Measurements from ENCODE around the gene SOWAHA. TPM values are rescaled to one million over a fixed set of nuclear protein-coding genes. Genes with fewer than 3 reads are reported as not detected.
A peak's percentile ranks its signal among the peaks of the same experiment; 100 is the strongest.

The SOWAHA gene
- polyA plus RNA-seq, 3 donors: not detected

GRCh38 chr5:132829742-132830435 lies 16.8 kb downstream of the SOWAHA start:
- intact Hi-C loops (cut with micrococcal nuclease): loop anchor here (2.0 to 10.0 kb wide), 3 partner anchors 51 to 325 kb away; no protein-coding TSS in a partner anchor
- H3K27ac Mint-ChIP-seq: peak overlapping the region; percentile 75 to 92 (median 81)
- peak; percentile 94 for TF ChIP-seq CTCF (IDR thresholded peaks at IDR 0.05)
- H3K36me3 Mint-ChIP-seq: peaks cover 29 to 35% of the 10 kb centered on the region in 2 donors
- Histone ChIP-seq H3K27ac (ENCODE audit: low read depth in 1 of 2, low read length in 2 of 2) (peak overlapping the region in 1 of 2 donors; percentile 71), H3K4me3 (replicated peaks in 1 of 3; ENCODE audit: low read depth in 2 of 3, low read length in 3 of 3) (peak overlapping the region; percentile 33 to 76 (median 42)), H3K4me2 (replicated peaks; ENCODE audit: extremely low read depth, low read length, poor library complexity, severe bottlenecking) (peak overlapping the region; percentile 82), H3K4me1 (ENCODE audit: control insufficient read depth in 1 of 2, insufficient read depth in 2 of 2, low read length in 2 of 2) (peaks cover 17 to 36% of the 10 kb centered on the region in 2 donors), H3K9ac (ENCODE audit: insufficient read depth, low read length, poor library complexity, severe bottlenecking) (peak overlapping the region; percentile 82), H3K27me3 (ENCODE audit: control insufficient read depth in 2 of 2, insufficient read depth in 2 of 2, low read length in 2 of 2) (peaks cover 27 to 56% of the 10 kb centered on the region in 2 donors), H3K9me3 (replicated peaks in 1 of 2; ENCODE audit: control insufficient read depth in 1 of 2, insufficient read depth in 1 of 2, low read length in 2 of 2) (peaks cover 0 to 12% of the 10 kb centered on the region in 2 donors), H4K20me1 (ENCODE audit: insufficient read depth, low read length) (peaks cover 50% of the 10 kb centered on the region), H2AFZ (ENCODE audit: insufficient read depth, low read depth, low read length, poor library complexity, severe bottlenecking) (peak overlapping the region; percentile 90), H3K79me2 (ENCODE audit: insufficient read depth, low read length) (peaks cover 11% of the 10 kb centered on the region), H3K36me3 (replicated peaks in 1 of 2; ENCODE audit: control insufficient read depth in 1 of 2, insufficient read depth in 2 of 2, low read length in 2 of 2) (peaks cover 0 to 23% of the 10 kb centered on the region in 2 donors)
- peak overlapping the region; percentile 91 to 96 for H3K4me3 Mint-ChIP-seq
- H3K27me3 Mint-ChIP-seq (ENCODE audit: low read depth in 3 of 3): peaks cover 58 to 78% (median 58%) of the 10 kb centered on the region in 3 donors
- 3% methylated on average over 75 of the region's 75 CpGs for WGBS (ENCODE audit: insufficient coverage)
- DNase-seq: peak; percentile 68 to 76 (median 71)
- peaks cover 31% of the 10 kb centered on the region for H3K4me1 Mint-ChIP-seq
- H3K9me3 Mint-ChIP-seq: peaks cover 0 to 20% (median 13%) of the 10 kb centered on the region in 7 donors

GRCh38 chr5:132830436-132831094 lies 17.5 kb downstream of the SOWAHA start, which contains the start of gene SHROOM1:
SHROOM1 (minus strand) TSS chr5:132830647; CDS start chr5:132826140, 4,507 bp downstream.
- peaks cover 43% of the 10 kb centered on the region for H4K20me1 ChIP-seq (ENCODE audit: insufficient read depth, low read length)
- H3K27me3 ChIP-seq (ENCODE audit: control insufficient read depth in 2 of 2, insufficient read depth in 2 of 2, low read length in 2 of 2): peaks cover 23 to 52% of the 10 kb centered on the region in 2 donors
- peak within 1 kb of the TSS; percentile 82 for H3K9ac ChIP-seq (ENCODE audit: insufficient read depth, low read length, poor library complexity, severe bottlenecking)
- H3K9me3 ChIP-seq (replicated peaks in 1 of 2; ENCODE audit: control insufficient read depth in 1 of 2, insufficient read depth in 1 of 2, low read length in 2 of 2): peaks cover 0 to 12% of the 10 kb centered on the region in 2 donors
- TF ChIP-seq CTCF (IDR thresholded peaks at IDR 0.05): no peak
- Mint-ChIP-seq H3K9me3 (peaks cover 0 to 16% (median 10%) of the 10 kb centered on the region in 7 donors), H3K4me3 (peak within 1 kb of the TSS; percentile 91 to 96), H3K27ac (peak within 1 kb of the TSS; percentile 75 to 92 (median 81)), H3K27me3 (ENCODE audit: low read depth in 3 of 3) (peaks cover 53 to 71% (median 54%) of the 10 kb centered on the region in 3 donors), H3K36me3 (peaks cover 26 to 32% of the 10 kb centered on the region in 2 donors), H3K4me1 (peaks cover 29% of the 10 kb centered on the region)
- H3K36me3 ChIP-seq (replicated peaks in 1 of 2; ENCODE audit: control insufficient read depth in 1 of 2, insufficient read depth in 2 of 2, low read length in 2 of 2): peaks cover 0 to 19% of the 10 kb centered on the region in 2 donors
- H3K4me1 ChIP-seq (ENCODE audit: control insufficient read depth in 1 of 2, insufficient read depth in 2 of 2, low read length in 2 of 2): peaks cover 17 to 34% of the 10 kb centered on the region in 2 donors
- peak within 1 kb of the TSS in 1 of 2 donors; percentile 71 for H3K27ac ChIP-seq (ENCODE audit: low read depth in 1 of 2, low read length in 2 of 2)
- peaks cover 11% of the 10 kb centered on the region for H3K79me2 ChIP-seq (ENCODE audit: insufficient read depth, low read length)
- intact Hi-C loops (cut with micrococcal nuclease): loop anchor here (2.0 to 5.0 kb wide), 2 partner anchors 50 to 52 kb away; no protein-coding TSS in a partner anchor
- peak within 1 kb of the TSS; percentile 90 for H2AFZ ChIP-seq (ENCODE audit: insufficient read depth, low read depth, low read length, poor library complexity, severe bottlenecking)
- DNase-seq: peak; percentile 19 to 31 (median 25)
- peak within 1 kb of the TSS; percentile 33 to 76 (median 42) for H3K4me3 ChIP-seq (replicated peaks in 1 of 3; ENCODE audit: low read depth in 2 of 3, low read length in 3 of 3)
- peak within 1 kb of the TSS; percentile 82 for H3K4me2 ChIP-seq (replicated peaks; ENCODE audit: extremely low read depth, low read length, poor library complexity, severe bottlenecking)
- WGBS (ENCODE audit: insufficient coverage): 8% methylated on average over 77 of the region's 78 CpGs

Measured in CD14-positive monocyte (primary cell).